A549 (cell line): ENCODE data around the gene TMEM43. TPM values are rescaled to one million over a fixed set of nuclear protein-coding genes. Genes with fewer than 3 reads are reported as not detected.
A peak's percentile ranks its signal among the peaks of the same experiment; 100 is the strongest.

Experiments
- ATAC-seq, 2 experiments: fragments of 200-7000 bp in 1 of 2; fragments of >200 bp in 1 of 2; cut with Nextera tagmentation in 1 of 2; cut with Tn5 transposase in 1 of 2; 3 replicates each; pipeline versions ENCODE4 v1.8.0 to v1.9.1; 2018 to 2020; ENCODE audit warnings: mild to moderate bottlenecking in 1 of 2, moderate library complexity in 1 of 2
- CTCF ChIA-PET: fragments of 300-600 bp; sonication (Branson Sonifier 250); formaldehyde crosslinking; extraction: SDS; loops from one replicate; lab custom pipeline; 2021; ENCODE audit warnings: antibody characterized with exemption, inconsistent platforms; lab: Yijun Ruan, JAX
- POLR2A ChIA-PET: fragments of 350-600 bp; formaldehyde crosslinking; extraction: SDS; loops from one replicate; lab custom pipeline; 2021; ENCODE audit warnings: antibody characterized with exemption, inconsistent platforms; lab: Yijun Ruan, JAX
- DNase-seq, 2 experiments: peaks; one replicate each; pipeline versions ENCODE4 v3.0.0 to v3.0.0-alpha.2; 2011 to 2016; ENCODE audit warnings: low read depth in 1 of 2, low spot score in 1 of 2
- FAIRE-seq: peaks from 2 replicates; lab custom pipeline; 2011; peaks lifted over from hg19 to GRCh38; lab: Jason Lieb, UNC
- H3K27ac ChIP-seq, 2 experiments: fragments of >200 bp; sonication (Bioruptor Twin); formaldehyde crosslinking; 3 replicates each; pipeline ENCODE4 v1.5.1; 2016 to 2017
- H3K4me1 ChIP-seq: fragments of >200 bp; sonication (Bioruptor Twin); formaldehyde crosslinking; 3 replicates; pipeline ENCODE4 v1.6.1; 2016
- H3K4me2 ChIP-seq: fragments of >200 bp; sonication (Bioruptor Twin); formaldehyde crosslinking; 3 replicates; pipeline ENCODE4 v1.6.1; 2016
- H3K4me3 ChIP-seq: fragments of >200 bp; sonication (Bioruptor Twin); formaldehyde crosslinking; 3 replicates; pipeline ENCODE4 v1.5.1; 2016
- H3K9me3 ChIP-seq: fragments of >200 bp; sonication (Bioruptor Twin); formaldehyde crosslinking; 3 replicates; pipeline ENCODE4 v1.6.1; 2016
- CBX2 ChIP-seq: fragments of 200-600 bp; sonication (generic); IDR thresholded peaks from 2 replicates; pipeline ENCODE4 v1.6.1; 2016; ENCODE audit warnings: low read depth, mild to moderate bottlenecking, borderline replicate concordance
- CBX8 ChIP-seq: fragments of 200-600 bp; sonication (generic); IDR thresholded peaks from 2 replicates; pipeline ENCODE4 v1.6.1; 2016
- CHD2 ChIP-seq: fragments of 150-350 bp; IDR thresholded peaks from 2 replicates; pipeline ENCODE4 v1.6.1; 2014; ENCODE audit warnings: low read length; ENCODE audit not compliant: partially characterized antibody
- CTCF ChIP-seq: fragments of >200 bp; sonication (Bioruptor Twin); formaldehyde crosslinking; IDR thresholded peaks from 3 replicates; pipeline ENCODE4 v1.5.1; 2016
- EHF ChIP-seq: fragments of 250-450 bp; sonication (Bioruptor Pico); IDR thresholded peaks from 2 replicates; pipeline ENCODE4 v1.5.0; 2020; ENCODE audit warnings: mild to moderate bottlenecking
- ESRRA ChIP-seq: fragments of 150-350 bp; IDR thresholded peaks from 2 replicates; pipeline ENCODE4 v1.6.1; 2014; ENCODE audit warnings: mild to moderate bottlenecking, low read length, borderline replicate concordance
- FOSL2 ChIP-seq, 2 experiments: fragments of 450-650 bp in 1 of 2; fragments of >200 bp in 1 of 2; sonication (Bioruptor Twin) in 1 of 2; formaldehyde crosslinking; IDR thresholded peaks; 2 replicates each; pipeline versions ENCODE4 v1.5.0 to v1.6.1; 2016 to 2020; ENCODE audit warnings: mild to moderate bottlenecking in 1 of 2, moderate library complexity in 1 of 2
- GATA3 ChIP-seq: IDR thresholded peaks from 2 replicates; pipeline ENCODE4 v1.6.1; 2012; ENCODE audit warnings: borderline replicate concordance
- HEYL ChIP-seq: fragments of 250-450 bp; sonication (Bioruptor Pico); IDR thresholded peaks from 2 replicates; pipeline ENCODE4 v1.8.0; 2021; ENCODE audit warnings: mild to moderate bottlenecking, moderate library complexity
- HMGXB4 ChIP-seq: fragments of 250-450 bp; sonication (Bioruptor Pico); IDR thresholded peaks from 2 replicates; pipeline ENCODE4 v1.5.0; 2021; ENCODE audit warnings: mild to moderate bottlenecking, moderate library complexity, borderline replicate concordance
- JUNB ChIP-seq: fragments of >200 bp; sonication (Bioruptor Twin); formaldehyde crosslinking; IDR thresholded peaks from 2 replicates; pipeline ENCODE4 v1.6.1; 2016
- KDM1A ChIP-seq: fragments of 200-600 bp; sonication (generic); IDR thresholded peaks from 2 replicates; pipeline ENCODE4 v1.6.1; 2016; ENCODE audit warnings: low read depth, mild to moderate bottlenecking
- KDM5A ChIP-seq: fragments of 200-600 bp; sonication (generic); IDR thresholded peaks from 2 replicates; pipeline ENCODE4 v1.6.1; 2016; ENCODE audit warnings: antibody characterized with exemption, mild to moderate bottlenecking
- MYC ChIP-seq: IDR thresholded peaks from 2 replicates; pipeline ENCODE4 v1.6.1; 2012; ENCODE audit warnings: mild to moderate bottlenecking, inconsistent platforms, low read length, improper control_type of control experiment, borderline replicate concordance
- NFE2L2 ChIP-seq: fragments of 150-350 bp; conservative IDR thresholded peaks from 2 replicates; pipeline ENCODE4 v1.6.1; 2014; ENCODE audit warnings: low read length
- PHF8 ChIP-seq: fragments of 200-600 bp; sonication (generic); IDR thresholded peaks from 2 replicates; pipeline ENCODE4 v1.6.1; 2016; ENCODE audit warnings: low read depth, mild to moderate bottlenecking, antibody characterized with exemption, moderate library complexity, borderline replicate concordance
- POLR2AphosphoS2 ChIP-seq: conservative IDR thresholded peaks from 2 replicates; pipeline ENCODE4 v1.6.1; 2012; ENCODE audit warnings: low read length, improper control_type of control experiment, inconsistent platforms
- RCOR1 ChIP-seq: fragments of 150-350 bp; IDR thresholded peaks from 2 replicates; pipeline ENCODE4 v1.6.1; 2014; ENCODE audit warnings: antibody characterized with exemption, low read length, low read depth
- RFX5 ChIP-seq: fragments of 450-650 bp; IDR thresholded peaks from 2 replicates; pipeline ENCODE4 v1.7.1; 2014; ENCODE audit warnings: antibody characterized with exemption, mild to moderate bottlenecking, moderate library complexity
- SMC3 ChIP-seq: fragments of >200 bp; sonication (Bioruptor Twin); formaldehyde crosslinking; IDR thresholded peaks from 3 replicates; pipeline ENCODE4 v1.6.1; 2018; ENCODE audit warnings: inconsistent platforms
- TP53 ChIP-seq: fragments of 250-450 bp; sonication (Bioruptor Pico); IDR thresholded peaks from 2 replicates; pipeline ENCODE4 v1.5.0; 2021; ENCODE audit warnings: mild to moderate bottlenecking, moderate library complexity
- ZC3H11A ChIP-seq: fragments of 450-650 bp; IDR thresholded peaks from 2 replicates; pipeline ENCODE4 v1.6.1; 2014; ENCODE audit warnings: antibody characterized with exemption, mild to moderate bottlenecking
- ZFP36 ChIP-seq: fragments of 450-650 bp; IDR thresholded peaks from 2 replicates; pipeline ENCODE4 v1.6.1; 2014; ENCODE audit warnings: borderline replicate concordance; ENCODE audit not compliant: partially characterized antibody
- ZNF302 ChIP-seq: fragments of 250-450 bp; sonication (Bioruptor Pico); IDR thresholded peaks from 2 replicates; pipeline ENCODE4 v1.9.0; 2021; ENCODE audit warnings: inconsistent platforms, mild to moderate bottlenecking, moderate library complexity
- WGBS: methylation state at CpG from one replicate; pipeline ENCODE4 v1.1.6; 2017; ENCODE audit errors: missing lambda C conversion rate; 5-methylcytosine and 5-hydroxymethylcytosine counted together
- polyA plus RNA-seq, 4 experiments: library from polyadenylated mRNA; depleted of rRNA in 3 of 4; stranded (reverse); fragments of >200 nt; fragmentation: RNase III in 1 of 4; extraction: RNeasy Plus Mini Kit Qiagen cat#74134 plus additional on column Dnase treatment in 1 of 4; gene quantifications; 2 replicates in 3 of 4; 3 replicates in 1 of 4; pipeline ENCODE4 v1.2.3, GENCODE V29; 2011 to 2017

TMEM43 gene
- polyA plus RNA-seq, 2 of the 4 experiments (the other 2 are of a cell fraction), result 41.1 to 79.0 TPM

GRCh38 chr3:14169871-14170270 lies 45.0 kb downstream of the TMEM43 start:
- FAIRE-seq (no peak), ATAC-seq (no peak), DNase-seq (no peak)
- Histone ChIP-seq H3K9me3 (no peaks in the 10 kb centered on the region), H3K4me1 (peaks cover 34% of the 10 kb centered on the region), H3K4me3 (no peak overlapping the region), H3K27ac (peak overlapping the region; percentile 40 to 63; a peak in 3 of 6 replicates), H3K4me2 (no peak overlapping the region; the same call in 2 of the 3 replicates)
- ChIA-PET POLR2A (interaction anchor here (1.4 kb wide), 1 partner anchor 9 kb away, joined by 10 read pairs; the partner anchor contains the start of genes LSM3 and XPC), CTCF (interaction anchor here (0.8 kb wide), 1 partner anchor 11 kb away, joined by 3 read pairs; no protein-coding TSS in a partner anchor)
- no peak for TF ChIP-seq NFE2L2
- TF ChIP-seq HMGXB4, result no peak
- TF ChIP-seq RFX5, result no peak
- TF ChIP-seq GATA3, result no peak
- no peak for TF ChIP-seq POLR2AphosphoS2
- no peak for TF ChIP-seq KDM1A
- no peak for TF ChIP-seq PHF8
- TF ChIP-seq CHD2, result no peak
- no peak for TF ChIP-seq CTCF

- peak; percentile 52 to 77; a peak in 4 of 6 replicates for ATAC-seq
- no peak for DNase-seq
- TF ChIP-seq JUNB (peak; percentile 36; the same call in 1 of the 2 replicates), TP53 (CRISPR knock-in tag) (no peak), FOSL2 (IDR thresholded peaks at IDR 0.05) (no peak), FOSL2 (CRISPR knock-in tag; IDR thresholded peaks at IDR 0.05) (peak; percentile 55), CBX2 (no peak), ZC3H11A (no peak), GATA3 (peak; percentile 50; the same call in 1 of the 2 replicates), SMC3 (no peak)
- no peak for FAIRE-seq
- CTCF ChIA-PET, result interaction anchor here (0.8 to 1.4 kb wide), 4 partner anchors 12 to 27 kb away, joined by 3 to 5 read pairs (median 4); no protein-coding TSS in a partner anchor
- H3K9me3 ChIP-seq, result no peaks in the 10 kb centered on the region
- 56% methylated on average over 2 of the region's 2 CpGs for WGBS
- peak overlapping the region; percentile 40 to 63; a peak in 4 of 6 replicates for H3K27ac ChIP-seq
- H3K4me2 ChIP-seq, result peak overlapping the region; percentile 43; the same call in 2 of the 3 replicates
- peaks cover 41% of the 10 kb centered on the region for H3K4me1 ChIP-seq
- POLR2A ChIA-PET, result interaction anchor here (1.0 to 1.4 kb wide), 2 partner anchors 8 to 26 kb away, joined by 3 to 10 read pairs; partner anchors contain the start of genes LSM3 and XPC
- H3K4me3 ChIP-seq, result no peak overlapping the region
Measured at GRCh38 chr3:14170531-14171159, 45.8 kb downstream of the TMEM43 start.

- WGBS, result 94% methylated on average over 5 of the region's 5 CpGs
- Histone ChIP-seq H3K27ac (no peak overlapping the region), H3K9me3 (no peaks in the 10 kb centered on the region), H3K4me2 (no peak overlapping the region), H3K4me1 (peaks cover 60% of the 10 kb centered on the region), H3K4me3 (no peak overlapping the region)
- TF ChIP-seq HEYL (CRISPR knock-in tag) (no peak), ZNF302 (no peak), ESRRA (no peak), ZFP36 (no peak), EHF (CRISPR knock-in tag) (no peak), MYC (no peak), CBX2 (no peak), RCOR1 (no peak), CHD2 (no peak), CBX8 (no peak), KDM5A (no peak)
- no peak for DNase-seq
- FAIRE-seq, result no peak
- POLR2A ChIA-PET, result interaction anchor here (1.4 kb wide), 1 partner anchor 28 kb away, joined by 6 read pairs; no protein-coding TSS in a partner anchor
- ATAC-seq, result no peak
- CTCF ChIA-PET, result interaction anchor here (0.7 to 1.2 kb wide), 3 partner anchors 20 to 40 kb away, joined by 3 to 4 read pairs (median 3); no protein-coding TSS in a partner anchor
Measured at GRCh38 chr3:14172496-14172895, 47.6 kb downstream of the TMEM43 start.
